ENCODE measurements around the gene EVI5.
"Not testable (repeated sequence)": the region's sequence is repeated elsewhere in the genome, so short reads cannot be mapped to it uniquely, and the experiment has no call there.

The EVI5 gene

GRCh38 chr1:92791487-92792066 lies 6.7 kb upstream of the EVI5 start:
- DNase-seq: no peak

- no peak for DNase-seq
These were observed 6.0 kb upstream of the EVI5 start for GRCh38 chr1:92790867-92791266.

- DNase-seq: no peak
These were observed 5.2 kb upstream of the EVI5 start for GRCh38 chr1:92790081-92790480.

GRCh38 chr1:92786111-92786901 lies 1.4 kb upstream of the EVI5 start:
- no peak for DNase-seq

- no peak for DNase-seq
These were observed 778 bp downstream of the EVI5 start for GRCh38 chr1:92784021-92784638.

GRCh38 chr1:92783550-92783949 lies 1.4 kb downstream of the EVI5 start:
- DNase-seq: not testable (repeated sequence)

GRCh38 chr1:92778376-92778775 lies 6.5 kb downstream of the EVI5 start:
- DNase-seq: no peak

- DNase-seq: no peak
These were observed 10.5 kb downstream of the EVI5 start for GRCh38 chr1:92774407-92774806.

- DNase-seq: not testable (repeated sequence)
These were observed 11.2 kb downstream of the EVI5 start for GRCh38 chr1:92773749-92774148.

GRCh38 chr1:92769856-92770255 lies 15.1 kb downstream of the EVI5 start:
- DNase-seq: no peak

- DNase-seq: no peak
These were observed 16.0 kb downstream of the EVI5 start for GRCh38 chr1:92768915-92769314.

GRCh38 chr1:92768296-92768695 lies 16.6 kb downstream of the EVI5 start:
- no peak for DNase-seq

GRCh38 chr1:92764116-92764515 lies 20.8 kb downstream of the EVI5 start:
- no peak for DNase-seq

- DNase-seq: no peak
These were observed 22.6 kb downstream of the EVI5 start for GRCh38 chr1:92762355-92762754.

GRCh38 chr1:92759361-92759760 lies 25.5 kb downstream of the EVI5 start:
- DNase-seq: no peak

GRCh38 chr1:92756537-92756936 lies 28.4 kb downstream of the EVI5 start:
- no peak for DNase-seq

GRCh38 chr1:92755541-92756461 lies 29.1 kb downstream of the EVI5 start:
- no peak for DNase-seq

GRCh38 chr1:92754719-92755050 lies 30.2 kb downstream of the EVI5 start:
- DNase-seq: no peak

- no peak for DNase-seq
These were observed 30.7 kb downstream of the EVI5 start for GRCh38 chr1:92754000-92754718.

- no peak for DNase-seq
These were observed 32.2 kb downstream of the EVI5 start for GRCh38 chr1:92752719-92753118.

- DNase-seq: no peak
These were observed 35.8 kb downstream of the EVI5 start for GRCh38 chr1:92749024-92749634.

GRCh38 chr1:92748138-92748537 lies 36.8 kb downstream of the EVI5 start:
- DNase-seq: no peak

All from activated naive CD4-positive, alpha-beta T cell treated with anti-CD3 and anti-CD28 coated beads, Interleukin-2, amount 50 U/mL, for 16 hours (primary cell).